Ascending aorta (tissue), 2 donors: ENCODE results near the gene LETM1. TPM values are rescaled to one million over a fixed set of nuclear protein-coding genes. Genes with fewer than 3 reads are reported as not detected.

Experiments
- DNase-seq, 2 donors: peaks; one replicate each; pipeline ENCODE4 v3.0.0-alpha.2; 2019; ENCODE audit warnings: low spot score in 2 of 2
- H3K27ac ChIP-seq, 2 donors: fragments of 200-600 bp; sonication (generic); one replicate each; pipeline ENCODE4 v1.5.1; 2016 to 2017; ENCODE audit warnings: mild to moderate bottlenecking in 1 of 2
- H3K27me3 ChIP-seq: fragments of 200-600 bp; sonication (generic); one replicate; pipeline ENCODE4 v1.5.1; 2017
- H3K36me3 ChIP-seq, 2 donors: fragments of 200-600 bp; sonication (generic); one replicate each; pipeline ENCODE4 v1.5.1; 2016
- H3K4me1 ChIP-seq, 2 donors: fragments of 200-600 bp; sonication (generic); one replicate each; pipeline ENCODE4 v1.5.1; 2016 to 2017; ENCODE audit warnings: mild to moderate bottlenecking in 1 of 2
- H3K4me3 ChIP-seq, 2 donors: fragments of 200-600 bp; sonication (generic); one replicate each; pipeline ENCODE4 v1.5.1; 2016 to 2017; ENCODE audit warnings: mild to moderate bottlenecking in 1 of 2
- H3K9me3 ChIP-seq, 2 donors: fragments of 200-600 bp; sonication (generic); one replicate each; pipeline ENCODE4 v1.5.1; 2016
- intact Hi-C: fragments of 100-400 bp; cut with DNase I; formaldehyde crosslinking; loops from one replicate; pipeline ENCODE4 v1.15.1; 2023
- total RNA-seq: library from RNA; depleted of rRNA; stranded (reverse); fragments of >200 nt; gene quantifications from one replicate; pipeline ENCODE4 v1.1.0, GENCODE V29; 2016
- TF ChIP-seq, protein P1 (sequence below), 3 experiments: fragments of 200-600 bp in 2 of 3; fragments of 450-650 bp in 1 of 3; sonication (generic) in 2 of 3; IDR thresholded peaks; one replicate each; pipeline ENCODE4 v1.5.1; 2016 to 2019; ENCODE audit warnings: antibody characterized with exemption in 3 of 3, mild to moderate bottlenecking in 1 of 3, moderate library complexity in 1 of 3

LETM1 gene
- total RNA-seq, 1 donor from 2014 or later = 37.7 TPM

DNA sequence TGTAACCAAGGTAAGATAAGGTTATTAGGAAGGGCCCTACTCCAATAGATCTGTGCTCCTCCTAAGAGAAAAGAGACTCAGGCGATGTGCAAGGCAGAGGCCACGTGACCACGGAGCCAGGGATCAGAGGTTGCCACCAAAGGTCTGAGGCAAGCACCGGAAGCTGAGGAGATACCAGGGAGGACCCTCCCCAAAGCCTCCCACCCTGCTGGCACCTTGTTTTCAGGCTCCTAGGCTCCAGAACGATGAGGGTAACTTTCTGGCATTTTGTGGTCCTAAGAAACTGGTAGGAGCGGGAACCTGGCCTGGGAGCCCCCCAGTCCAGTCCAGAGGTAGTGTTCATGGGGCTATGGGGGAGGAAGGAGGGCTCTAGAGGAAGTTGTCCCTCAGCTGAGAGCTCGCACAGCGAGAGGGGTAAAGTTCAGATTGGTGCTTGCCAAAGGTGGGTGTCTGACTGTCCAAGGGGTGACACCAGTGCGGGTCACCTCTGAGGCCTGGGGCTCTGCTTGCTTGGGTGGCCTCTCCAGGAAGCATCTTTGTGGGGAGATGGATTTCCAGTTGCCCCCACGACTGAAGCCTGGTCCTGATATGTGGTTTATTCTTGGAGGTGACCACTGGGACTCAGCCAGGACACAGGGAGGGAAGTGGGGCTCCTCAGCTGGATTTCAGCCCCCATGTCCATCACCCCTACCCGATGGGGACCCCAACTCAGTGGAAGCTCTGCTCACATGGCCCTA, 7.5 kb upstream of the LETM1 start:
- intact Hi-C loops = no loop called here
- Histone ChIP-seq H3K27me3 (no peaks in the 10 kb centered on the region), H3K27ac (no peak overlapping the region), H3K9me3 (no peaks in the 10 kb centered on the region), H3K36me3 (no peaks in the 10 kb centered on the region), H3K4me3 (no peak overlapping the region), H3K4me1 (no peaks in the 10 kb centered on the region)
- no peak for DNase-seq
- TF ChIP-seq, protein P1, sequence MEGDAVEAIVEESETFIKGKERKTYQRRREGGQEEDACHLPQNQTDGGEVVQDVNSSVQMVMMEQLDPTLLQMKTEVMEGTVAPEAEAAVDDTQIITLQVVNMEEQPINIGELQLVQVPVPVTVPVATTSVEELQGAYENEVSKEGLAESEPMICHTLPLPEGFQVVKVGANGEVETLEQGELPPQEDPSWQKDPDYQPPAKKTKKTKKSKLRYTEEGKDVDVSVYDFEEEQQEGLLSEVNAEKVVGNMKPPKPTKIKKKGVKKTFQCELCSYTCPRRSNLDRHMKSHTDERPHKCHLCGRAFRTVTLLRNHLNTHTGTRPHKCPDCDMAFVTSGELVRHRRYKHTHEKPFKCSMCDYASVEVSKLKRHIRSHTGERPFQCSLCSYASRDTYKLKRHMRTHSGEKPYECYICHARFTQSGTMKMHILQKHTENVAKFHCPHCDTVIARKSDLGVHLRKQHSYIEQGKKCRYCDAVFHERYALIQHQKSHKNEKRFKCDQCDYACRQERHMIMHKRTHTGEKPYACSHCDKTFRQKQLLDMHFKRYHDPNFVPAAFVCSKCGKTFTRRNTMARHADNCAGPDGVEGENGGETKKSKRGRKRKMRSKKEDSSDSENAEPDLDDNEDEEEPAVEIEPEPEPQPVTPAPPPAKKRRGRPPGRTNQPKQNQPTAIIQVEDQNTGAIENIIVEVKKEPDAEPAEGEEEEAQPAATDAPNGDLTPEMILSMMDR (IDR thresholded peaks at IDR 0.05) = no peak

DNA sequence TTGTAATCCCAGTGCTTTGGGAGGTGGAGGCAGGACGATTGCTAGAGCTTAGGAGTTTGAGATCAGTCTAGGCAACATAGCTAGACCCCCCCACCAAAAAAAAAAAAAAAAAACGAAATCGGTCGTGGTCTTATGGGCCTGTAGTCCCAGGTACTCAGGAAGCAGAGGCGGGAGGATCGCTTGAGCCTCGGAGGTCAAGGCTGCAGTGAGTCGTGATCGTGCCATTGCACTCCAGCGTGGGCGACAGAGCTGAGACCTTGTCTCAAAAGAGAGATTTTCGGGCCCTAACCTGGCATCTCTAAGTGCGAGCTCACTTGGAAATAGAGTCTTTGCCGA, 7.0 kb upstream of the LETM1 start:
- H3K9me3 ChIP-seq = no peaks in the 10 kb centered on the region
- no peaks in the 10 kb centered on the region for H3K4me1 ChIP-seq
- H3K4me3 ChIP-seq = no peak overlapping the region
- TF ChIP-seq, protein P1 (IDR thresholded peaks at IDR 0.05) = no peak
- intact Hi-C loops = no loop called here
- no peak overlapping the region for H3K27ac ChIP-seq
- no peaks in the 10 kb centered on the region for H3K27me3 ChIP-seq
- H3K36me3 ChIP-seq = no peaks in the 10 kb centered on the region
- DNase-seq = no peak

DNA sequence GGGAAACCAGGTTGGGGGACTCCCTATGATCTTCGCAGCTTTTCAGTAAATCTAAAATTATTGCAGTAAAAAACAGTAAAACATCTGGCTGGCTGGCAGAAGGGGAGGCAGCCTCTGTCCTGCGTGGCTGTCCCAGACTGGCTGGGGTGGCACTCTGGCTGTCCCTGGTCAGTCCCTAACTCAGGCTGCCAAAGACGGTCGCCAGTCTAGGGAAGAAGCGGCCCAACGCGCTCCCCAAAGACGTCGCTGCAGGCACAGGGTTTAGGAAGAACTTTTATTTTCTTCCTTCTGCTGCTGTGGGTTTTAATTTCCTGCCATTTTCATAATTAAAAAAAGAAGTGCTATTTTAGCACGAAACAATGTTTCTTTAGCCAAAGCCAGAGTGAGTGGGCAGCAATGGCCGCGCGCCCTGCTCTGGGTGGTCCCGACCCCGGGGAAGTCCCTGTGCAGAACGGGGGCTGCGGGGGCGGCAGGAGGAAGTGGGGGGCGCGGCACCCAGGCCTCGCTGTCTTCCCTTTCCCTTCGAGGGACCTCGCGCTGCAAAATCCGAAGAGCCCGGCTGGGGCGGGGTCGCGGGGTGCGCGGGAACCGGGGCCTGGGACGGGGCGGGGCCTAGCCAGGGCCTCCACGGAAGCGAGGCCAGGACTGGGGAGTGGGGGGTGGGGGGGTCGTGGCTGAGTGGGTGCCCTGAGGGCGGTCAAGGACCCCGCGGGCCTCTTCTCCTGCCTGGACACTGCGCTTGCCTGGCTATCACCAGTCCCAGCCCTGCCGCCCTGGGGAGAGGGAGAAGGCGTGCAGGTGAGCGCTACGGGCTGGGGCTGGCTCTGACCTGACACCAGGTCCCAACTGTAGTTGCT, 6.3 kb upstream of the LETM1 start:
- H3K4me1 ChIP-seq = peaks cover 0 to 3% of the 10 kb centered on the region in 2 donors
- peak overlapping the region in 1 of 2 donors; percentile 5 for H3K4me3 ChIP-seq
- no peaks in the 10 kb centered on the region for H3K27me3 ChIP-seq
- H3K27ac ChIP-seq = no peak overlapping the region
- intact Hi-C loops = no loop called here
- TF ChIP-seq, protein P1 (IDR thresholded peaks at IDR 0.05) = no peak
- no peaks in the 10 kb centered on the region for H3K36me3 ChIP-seq
- no peak for DNase-seq
- no peaks in the 10 kb centered on the region for H3K9me3 ChIP-seq

DNA sequence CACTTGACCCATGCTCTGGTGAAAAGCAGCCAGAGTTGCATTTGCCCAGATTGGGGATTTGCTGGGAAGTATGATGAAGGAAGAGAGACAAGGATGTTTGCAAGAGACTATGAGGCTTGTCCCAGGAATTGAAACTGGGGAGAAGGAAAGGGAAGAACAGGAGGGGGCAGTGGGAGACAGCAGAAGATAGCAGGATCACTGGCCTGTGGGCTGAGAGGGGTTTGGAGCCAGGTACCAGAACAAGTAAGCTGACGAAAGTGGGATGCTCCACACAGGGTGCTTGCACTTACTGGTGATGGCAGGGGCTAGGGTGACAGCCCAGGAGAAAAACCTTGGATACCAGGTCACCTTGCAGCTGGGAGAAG, 3.4 kb upstream of the LETM1 start:
- intact Hi-C loops = loop anchor here (5.0 to 10.0 kb wide), 5 partner anchors 177 to 1215 kb away; partner anchors contain the start of genes CTBP1, FAM193A, FAM53A and GRK4
- Histone ChIP-seq H3K4me3 (no peak overlapping the region), H3K4me1 (peaks cover 0 to 10% of the 10 kb centered on the region in 2 donors), H3K27ac (no peak overlapping the region), H3K27me3 (no peaks in the 10 kb centered on the region), H3K36me3 (no peaks in the 10 kb centered on the region), H3K9me3 (no peaks in the 10 kb centered on the region)
- TF ChIP-seq, protein P1 (IDR thresholded peaks at IDR 0.05) = no peak
- DNase-seq = no peak

DNA sequence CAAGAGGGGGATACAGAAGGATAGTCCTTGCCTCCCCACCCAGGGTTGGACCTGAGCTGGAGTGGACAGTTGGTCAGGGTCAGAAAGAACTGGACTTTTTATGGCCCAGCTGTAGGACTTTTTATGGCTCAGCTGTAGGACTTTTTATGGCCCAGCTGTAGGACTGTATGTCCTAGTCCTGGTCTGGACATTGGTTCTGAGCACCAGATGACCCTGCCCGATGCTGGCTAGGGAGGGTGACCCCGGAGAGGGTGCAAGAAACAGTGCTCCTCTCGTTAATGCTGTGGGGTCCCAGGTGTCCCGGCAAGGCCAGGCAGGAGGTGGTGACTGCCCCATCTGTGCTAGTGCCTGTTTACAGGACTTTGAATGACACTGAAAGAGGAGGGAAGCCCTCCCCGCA, 2.0 kb upstream of the LETM1 start:
- H3K4me3 ChIP-seq = no peak overlapping the region
- DNase-seq = no peak
- intact Hi-C loops = loop anchor here (2.0 to 10.0 kb wide), 6 partner anchors 145 to 1217 kb away; partner anchors contain the start of genes CTBP1, FAM193A, FAM53A and GRK4

More for the DNA sequence above, 2.0 kb upstream of the LETM1 start:
- TF ChIP-seq, protein P1 (IDR thresholded peaks at IDR 0.05) = no peak
- Histone ChIP-seq H3K9me3 (no peaks in the 10 kb centered on the region), H3K36me3 (no peaks in the 10 kb centered on the region), H3K4me1 (peaks cover 0 to 10% of the 10 kb centered on the region in 2 donors), H3K27ac (no peak overlapping the region), H3K27me3 (no peaks in the 10 kb centered on the region)
